Measurements from ENCODE around the gene INTS11.

- no peak for TF ChIP-seq CTCF (IDR thresholded peaks at IDR 0.05)
- TF ChIP-seq POLR2AphosphoS5 (IDR thresholded peaks at IDR 0.05): no peak
- no peak for TF ChIP-seq POLR2A (IDR thresholded peaks at IDR 0.05)
Observed at GRCh38 chr1:1359308-1359663, 34.8 kb upstream of the INTS11 start.

Measured in prostate gland (tissue), 2 donors.